ENCODE data around the gene TMEM200C.

TMEM200C gene

GRCh38 chr18:5895299-5895875 lies at the start of gene TMEM200C:
Gene TMEM200C, minus strand, starts transcription at chr18:5895522. Its CDS starts 3,459 bp downstream, at chr18:5892063.
- Mint-ChIP-seq H3K27me3 (peaks cover 62% of the 10 kb centered on the region), H3K27ac (no peak within 1 kb of the TSS), H3K9me3 (no peaks in the 10 kb centered on the region), H3K4me3 (peak within 1 kb of the TSS; percentile 36), H3K36me3 (ENCODE audit: low read depth) (no peaks in the 10 kb centered on the region), H3K4me1 (peaks cover 8% of the 10 kb centered on the region)
- ATAC-seq = no peak
- peak; percentile 16 for DNase-seq

GRCh38 chr18:5944448-5944847 lies 49.1 kb upstream of the TMEM200C start:
- H3K27me3 Mint-ChIP-seq = peaks cover 3% of the 10 kb centered on the region
- ATAC-seq = no peak
- H3K36me3 Mint-ChIP-seq (ENCODE audit: low read depth) = no peaks in the 10 kb centered on the region
- no peaks in the 10 kb centered on the region for H3K4me1 Mint-ChIP-seq
- no peak overlapping the region for H3K4me3 Mint-ChIP-seq
- no peak for DNase-seq
- H3K9me3 Mint-ChIP-seq = no peaks in the 10 kb centered on the region
- no peak overlapping the region for H3K27ac Mint-ChIP-seq

GRCh38 chr18:5943514-5943913 lies 48.2 kb upstream of the TMEM200C start:
- ATAC-seq (no peak), DNase-seq (no peak)
- Mint-ChIP-seq H3K4me3 (no peak overlapping the region), H3K36me3 (ENCODE audit: low read depth) (no peaks in the 10 kb centered on the region), H3K27ac (no peak overlapping the region), H3K27me3 (peaks cover 4% of the 10 kb centered on the region), H3K4me1 (no peaks in the 10 kb centered on the region), H3K9me3 (no peaks in the 10 kb centered on the region)

- H3K27me3 Mint-ChIP-seq = peaks cover 4% of the 10 kb centered on the region
- H3K4me1 Mint-ChIP-seq = no peaks in the 10 kb centered on the region
- no peaks in the 10 kb centered on the region for H3K9me3 Mint-ChIP-seq
- no peak overlapping the region for H3K27ac Mint-ChIP-seq
- no peak overlapping the region for H3K4me3 Mint-ChIP-seq
- DNase-seq = no peak
- ATAC-seq = no peak
- no peaks in the 10 kb centered on the region for H3K36me3 Mint-ChIP-seq (ENCODE audit: low read depth)
Observed at GRCh38 chr18:5942591-5942990, 47.3 kb upstream of the TMEM200C start.

- H3K36me3 Mint-ChIP-seq (ENCODE audit: low read depth) = no peaks in the 10 kb centered on the region
- H3K9me3 Mint-ChIP-seq = no peaks in the 10 kb centered on the region
- H3K27ac Mint-ChIP-seq = no peak overlapping the region
- H3K27me3 Mint-ChIP-seq = peaks cover 4% of the 10 kb centered on the region
- no peak overlapping the region for H3K4me3 Mint-ChIP-seq
- H3K4me1 Mint-ChIP-seq = no peaks in the 10 kb centered on the region
- ATAC-seq (no peak), DNase-seq (no peak)
Observed at GRCh38 chr18:5941890-5942289, 46.6 kb upstream of the TMEM200C start.

- peaks cover 4% of the 10 kb centered on the region for H3K27me3 Mint-ChIP-seq
- ATAC-seq = no peak
- DNase-seq = no peak
Observed at GRCh38 chr18:5939801-5940667, 44.7 kb upstream of the TMEM200C start.

GRCh38 chr18:5937795-5938194 lies 42.5 kb upstream of the TMEM200C start:
- Mint-ChIP-seq H3K36me3 (ENCODE audit: low read depth) (no peaks in the 10 kb centered on the region), H3K4me1 (no peaks in the 10 kb centered on the region), H3K27me3 (peaks cover 5% of the 10 kb centered on the region), H3K4me3 (no peak overlapping the region), H3K27ac (no peak overlapping the region), H3K9me3 (no peaks in the 10 kb centered on the region)
- ATAC-seq = no peak
- DNase-seq = no peak

More at GRCh38 chr18:5939801-5940667, 44.7 kb upstream of the TMEM200C start:
- no peaks in the 10 kb centered on the region for H3K36me3 Mint-ChIP-seq (ENCODE audit: low read depth)
- H3K4me3 Mint-ChIP-seq = no peak overlapping the region
- no peaks in the 10 kb centered on the region for H3K9me3 Mint-ChIP-seq
- no peaks in the 10 kb centered on the region for H3K4me1 Mint-ChIP-seq
- no peak overlapping the region for H3K27ac Mint-ChIP-seq

- Mint-ChIP-seq H3K4me1 (no peaks in the 10 kb centered on the region), H3K9me3 (no peaks in the 10 kb centered on the region), H3K4me3 (no peak overlapping the region), H3K27ac (no peak overlapping the region), H3K27me3 (peaks cover 5% of the 10 kb centered on the region), H3K36me3 (ENCODE audit: low read depth) (no peaks in the 10 kb centered on the region)
- no peak for DNase-seq
- ATAC-seq = no peak
Observed at GRCh38 chr18:5937121-5937520, 41.8 kb upstream of the TMEM200C start.

- Mint-ChIP-seq H3K36me3 (ENCODE audit: low read depth) (no peaks in the 10 kb centered on the region), H3K27me3 (peaks cover 6% of the 10 kb centered on the region), H3K9me3 (peaks cover 19% of the 10 kb centered on the region), H3K27ac (no peak overlapping the region), H3K4me1 (no peaks in the 10 kb centered on the region), H3K4me3 (no peak overlapping the region)
- no peak for DNase-seq
- no peak for ATAC-seq
Observed at GRCh38 chr18:5930789-5931188, 35.5 kb upstream of the TMEM200C start.

GRCh38 chr18:5918205-5918858 lies 23.0 kb upstream of the TMEM200C start:
- no peak overlapping the region for H3K4me3 Mint-ChIP-seq
- H3K27me3 Mint-ChIP-seq = peaks cover 8% of the 10 kb centered on the region
- no peak for ATAC-seq
- DNase-seq = no peak
- H3K27ac Mint-ChIP-seq = no peak overlapping the region
- no peaks in the 10 kb centered on the region for H3K4me1 Mint-ChIP-seq
- H3K9me3 Mint-ChIP-seq = no peaks in the 10 kb centered on the region
- H3K36me3 Mint-ChIP-seq (ENCODE audit: low read depth) = no peaks in the 10 kb centered on the region

GRCh38 chr18:5914951-5915350 lies 19.6 kb upstream of the TMEM200C start:
- Mint-ChIP-seq H3K4me3 (no peak overlapping the region), H3K27ac (no peak overlapping the region), H3K4me1 (no peaks in the 10 kb centered on the region), H3K27me3 (peaks cover 2% of the 10 kb centered on the region), H3K9me3 (no peaks in the 10 kb centered on the region), H3K36me3 (ENCODE audit: low read depth) (no peaks in the 10 kb centered on the region)
- no peak for ATAC-seq
- DNase-seq = no peak

GRCh38 chr18:5914016-5914415 lies 18.7 kb upstream of the TMEM200C start:
- DNase-seq = no peak
- ATAC-seq = no peak
- H3K4me1 Mint-ChIP-seq = no peaks in the 10 kb centered on the region
- no peaks in the 10 kb centered on the region for H3K9me3 Mint-ChIP-seq
- no peak overlapping the region for H3K4me3 Mint-ChIP-seq
- no peak overlapping the region for H3K27ac Mint-ChIP-seq
- H3K27me3 Mint-ChIP-seq = peaks cover 2% of the 10 kb centered on the region
- H3K36me3 Mint-ChIP-seq (ENCODE audit: low read depth) = no peaks in the 10 kb centered on the region

GRCh38 chr18:5912566-5912965 lies 17.2 kb upstream of the TMEM200C start:
- no peak overlapping the region for H3K4me3 Mint-ChIP-seq
- no peaks in the 10 kb centered on the region for H3K36me3 Mint-ChIP-seq (ENCODE audit: low read depth)
- no peaks in the 10 kb centered on the region for H3K4me1 Mint-ChIP-seq
- DNase-seq (no peak), ATAC-seq (no peak)
- H3K27ac Mint-ChIP-seq = no peak overlapping the region
- H3K9me3 Mint-ChIP-seq = no peaks in the 10 kb centered on the region
- peaks cover 4% of the 10 kb centered on the region for H3K27me3 Mint-ChIP-seq

- no peaks in the 10 kb centered on the region for H3K9me3 Mint-ChIP-seq
- peaks cover 16% of the 10 kb centered on the region for H3K27me3 Mint-ChIP-seq
- H3K27ac Mint-ChIP-seq = no peak overlapping the region
- no peaks in the 10 kb centered on the region for H3K36me3 Mint-ChIP-seq (ENCODE audit: low read depth)
- ATAC-seq = no peak
- H3K4me1 Mint-ChIP-seq = no peaks in the 10 kb centered on the region
- DNase-seq = no peak
- no peak overlapping the region for H3K4me3 Mint-ChIP-seq
Observed at GRCh38 chr18:5909125-5909524, 13.8 kb upstream of the TMEM200C start.

- DNase-seq (no peak), ATAC-seq (no peak)
- Mint-ChIP-seq H3K27ac (no peak overlapping the region), H3K4me1 (no peaks in the 10 kb centered on the region), H3K9me3 (no peaks in the 10 kb centered on the region), H3K27me3 (peaks cover 35% of the 10 kb centered on the region), H3K4me3 (no peak overlapping the region), H3K36me3 (ENCODE audit: low read depth) (no peaks in the 10 kb centered on the region)
Observed at GRCh38 chr18:5903386-5903785, 8.1 kb upstream of the TMEM200C start.
